Measurements from ENCODE around the gene NFE2L3. TPM values are rescaled to one million over a fixed set of nuclear protein-coding genes. Genes with fewer than 3 reads are reported as not detected.

The NFE2L3 gene
- 7.6 TPM for total RNA-seq

DNA sequence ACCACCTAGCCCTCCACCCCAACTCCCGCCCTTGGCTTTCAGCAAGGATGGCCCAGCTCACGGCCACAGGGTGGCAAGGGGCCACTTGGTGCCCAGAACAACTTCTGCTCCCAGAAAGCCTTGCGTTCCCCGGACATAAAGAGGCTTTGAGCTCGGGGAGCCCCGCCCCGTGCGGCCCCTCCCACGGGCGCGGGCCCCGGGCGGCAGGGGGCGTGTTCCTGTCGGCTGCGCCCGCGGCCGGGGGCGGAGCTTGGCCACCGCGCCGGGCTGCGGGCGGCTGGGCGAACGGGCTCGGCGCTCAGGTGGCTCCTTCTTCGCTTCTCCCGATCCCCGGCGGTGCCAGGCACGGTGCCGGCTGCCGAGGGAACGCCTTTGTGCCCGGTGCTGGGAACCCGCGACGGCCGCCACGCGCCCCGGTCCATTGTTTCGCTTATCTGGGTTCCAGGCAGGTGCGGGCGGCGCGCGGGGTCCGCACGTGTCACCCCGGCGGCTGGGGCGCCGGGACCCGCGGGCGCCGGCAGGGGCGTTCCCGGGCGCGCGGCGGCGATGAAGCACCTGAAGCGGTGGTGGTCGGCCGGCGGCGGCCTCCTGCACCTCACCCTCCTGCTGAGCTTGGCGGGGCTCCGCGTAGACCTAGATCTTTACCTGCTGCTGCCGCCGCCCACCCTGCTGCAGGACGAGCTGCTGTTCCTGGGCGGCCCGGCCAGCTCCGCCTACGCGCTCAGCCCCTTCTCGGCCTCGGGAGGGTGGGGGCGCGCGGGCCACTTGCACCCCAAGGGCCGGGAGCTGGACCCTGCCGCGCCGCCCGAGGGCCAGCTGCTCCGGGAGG, at the start of gene NFE2L3:
Gene NFE2L3, plus strand, starts transcription at position 246 of the 829 bp plus-strand sequence. Its CDS starts 301 bp downstream, at position 547.

GRCh38 chr7:26200444-26201246, 48.6 kb downstream of the NFE2L3 start, which contains the start of gene HNRNPA2B1:
TSS of gene HNRNPA2B1 (minus strand) at chr7:26200746. CDS start at chr7:26200577, 169 bp downstream.

DNA sequence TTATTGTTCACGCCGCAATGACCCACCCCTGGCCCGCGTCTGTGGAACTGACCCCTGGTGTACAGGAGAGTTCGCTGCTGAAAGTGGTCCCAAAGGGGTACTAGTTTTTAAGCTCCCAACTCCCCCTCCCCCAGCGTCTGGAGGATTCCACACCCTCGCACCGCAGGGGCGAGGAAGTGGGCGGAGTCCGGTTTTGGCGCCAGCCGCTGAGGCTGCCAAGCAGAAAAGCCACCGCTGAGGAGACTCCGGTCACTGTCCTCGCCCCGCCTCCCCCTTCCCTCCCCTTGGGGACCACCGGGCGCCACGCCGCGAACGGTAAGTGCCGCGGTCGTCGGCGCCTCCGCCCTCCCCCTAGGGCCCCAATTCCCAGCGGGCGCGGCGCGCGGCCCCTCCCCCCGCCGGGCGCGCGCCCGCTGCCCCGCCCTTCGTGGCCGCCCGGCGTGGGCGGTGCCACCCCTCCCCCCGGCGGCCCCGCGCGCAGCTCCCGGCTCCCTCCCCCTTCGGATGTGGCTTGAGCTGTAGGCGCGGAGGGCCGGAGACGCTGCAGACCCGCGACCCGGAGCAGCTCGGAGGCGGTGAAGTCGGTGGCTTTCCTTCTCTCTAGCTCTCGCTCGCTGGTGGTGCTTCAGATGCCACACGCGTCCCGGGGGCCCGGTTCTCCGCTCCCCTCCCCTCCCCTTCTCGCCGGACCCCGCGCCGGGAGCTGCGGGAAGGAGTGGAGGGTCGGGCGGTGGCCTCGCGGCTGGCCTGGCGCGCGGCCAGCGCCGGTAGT, 49.4 kb downstream of the NFE2L3 start, which contains the start of gene CBX3:
Gene CBX3, plus strand, starts transcription at position 499 of the 772 bp plus-strand sequence. CDS start 1,254 bp downstream, outside the sequence.

Other genes starting within 250 kb of the NFE2L3 start
- 265 TPM for gene HNRNPA2B1, start 48.5 kb downstream of the NFE2L3 start, total RNA-seq
- 99.1 TPM for gene CBX3, start 49.5 kb downstream of the NFE2L3 start, total RNA-seq
- gene SNX10, start 139.7 kb downstream of the NFE2L3 start, total RNA-seq: 10.6 TPM